ENCODE results near the gene BABAM2.

- TF ChIP-seq POLR2A (IDR thresholded peaks at IDR 0.05): no peak
- TF ChIP-seq, protein P1, sequence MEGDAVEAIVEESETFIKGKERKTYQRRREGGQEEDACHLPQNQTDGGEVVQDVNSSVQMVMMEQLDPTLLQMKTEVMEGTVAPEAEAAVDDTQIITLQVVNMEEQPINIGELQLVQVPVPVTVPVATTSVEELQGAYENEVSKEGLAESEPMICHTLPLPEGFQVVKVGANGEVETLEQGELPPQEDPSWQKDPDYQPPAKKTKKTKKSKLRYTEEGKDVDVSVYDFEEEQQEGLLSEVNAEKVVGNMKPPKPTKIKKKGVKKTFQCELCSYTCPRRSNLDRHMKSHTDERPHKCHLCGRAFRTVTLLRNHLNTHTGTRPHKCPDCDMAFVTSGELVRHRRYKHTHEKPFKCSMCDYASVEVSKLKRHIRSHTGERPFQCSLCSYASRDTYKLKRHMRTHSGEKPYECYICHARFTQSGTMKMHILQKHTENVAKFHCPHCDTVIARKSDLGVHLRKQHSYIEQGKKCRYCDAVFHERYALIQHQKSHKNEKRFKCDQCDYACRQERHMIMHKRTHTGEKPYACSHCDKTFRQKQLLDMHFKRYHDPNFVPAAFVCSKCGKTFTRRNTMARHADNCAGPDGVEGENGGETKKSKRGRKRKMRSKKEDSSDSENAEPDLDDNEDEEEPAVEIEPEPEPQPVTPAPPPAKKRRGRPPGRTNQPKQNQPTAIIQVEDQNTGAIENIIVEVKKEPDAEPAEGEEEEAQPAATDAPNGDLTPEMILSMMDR (IDR thresholded peaks at IDR 0.05): no peak
These were observed 469.7 kb downstream of the BABAM2 start for GRCh38 chr2:28360058-28360717.

All from thyroid gland (tissue), 4 donors.